ENCODE results near the gene DHX15.

Gene DHX15

GRCh38 chr4:24497221-24497620 lies 87.1 kb downstream of the DHX15 start:
- no peaks in the 10 kb centered on the region for H3K4me1 Mint-ChIP-seq
- peaks cover 2% of the 10 kb centered on the region for H3K9me3 Mint-ChIP-seq
- H3K27ac Mint-ChIP-seq, result no peak overlapping the region
- no peak for ATAC-seq
- no peak overlapping the region for H3K4me3 Mint-ChIP-seq
- H3K36me3 Mint-ChIP-seq, result no peaks in the 10 kb centered on the region
- peaks cover 8% of the 10 kb centered on the region for H3K27me3 Mint-ChIP-seq

DNA sequence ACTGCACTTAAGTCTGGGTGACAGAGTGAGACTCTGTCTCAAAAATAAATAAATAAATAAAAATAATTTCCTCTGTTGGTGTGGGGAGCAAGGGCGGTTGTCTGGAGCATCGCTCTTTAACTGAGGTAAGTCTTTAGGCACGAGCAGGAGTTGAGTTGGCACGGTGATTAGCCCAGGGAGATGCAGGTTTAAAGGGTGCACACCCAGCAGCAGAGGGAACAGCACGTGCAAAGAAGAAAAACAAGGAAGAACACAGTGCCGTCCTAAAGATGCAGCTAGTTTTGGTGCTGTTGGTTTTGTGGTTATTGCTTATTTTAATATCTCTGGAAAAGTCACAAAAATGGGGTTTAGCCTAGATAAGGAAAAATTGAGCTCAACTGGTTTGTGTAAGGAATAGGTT lies 87.8 kb downstream of the DHX15 start:
- no peaks in the 10 kb centered on the region for H3K36me3 Mint-ChIP-seq
- no peak overlapping the region for H3K27ac Mint-ChIP-seq
- ATAC-seq, result no peak
- H3K9me3 Mint-ChIP-seq, result peaks cover 8% of the 10 kb centered on the region
- H3K4me1 Mint-ChIP-seq, result no peaks in the 10 kb centered on the region
- peaks cover 2% of the 10 kb centered on the region for H3K27me3 Mint-ChIP-seq
- H3K4me3 Mint-ChIP-seq, result no peak overlapping the region

- no peak overlapping the region for H3K27ac Mint-ChIP-seq
- ATAC-seq, result no peak
- no peaks in the 10 kb centered on the region for H3K36me3 Mint-ChIP-seq
- H3K4me1 Mint-ChIP-seq, result no peaks in the 10 kb centered on the region
- no peaks in the 10 kb centered on the region for H3K27me3 Mint-ChIP-seq
- no peak overlapping the region for H3K4me3 Mint-ChIP-seq
- H3K9me3 Mint-ChIP-seq, result peaks cover 10% of the 10 kb centered on the region
Observed at GRCh38 chr4:24495388-24495787, 89.0 kb downstream of the DHX15 start.

- no peaks in the 10 kb centered on the region for H3K36me3 Mint-ChIP-seq
- ATAC-seq, result no peak
- no peaks in the 10 kb centered on the region for H3K4me1 Mint-ChIP-seq
- peaks cover 29% of the 10 kb centered on the region for H3K27me3 Mint-ChIP-seq
- H3K4me3 Mint-ChIP-seq, result no peak overlapping the region
- no peak overlapping the region for H3K27ac Mint-ChIP-seq
- peaks cover 10% of the 10 kb centered on the region for H3K9me3 Mint-ChIP-seq
Observed at GRCh38 chr4:24489870-24490269, 94.5 kb downstream of the DHX15 start.

DNA sequence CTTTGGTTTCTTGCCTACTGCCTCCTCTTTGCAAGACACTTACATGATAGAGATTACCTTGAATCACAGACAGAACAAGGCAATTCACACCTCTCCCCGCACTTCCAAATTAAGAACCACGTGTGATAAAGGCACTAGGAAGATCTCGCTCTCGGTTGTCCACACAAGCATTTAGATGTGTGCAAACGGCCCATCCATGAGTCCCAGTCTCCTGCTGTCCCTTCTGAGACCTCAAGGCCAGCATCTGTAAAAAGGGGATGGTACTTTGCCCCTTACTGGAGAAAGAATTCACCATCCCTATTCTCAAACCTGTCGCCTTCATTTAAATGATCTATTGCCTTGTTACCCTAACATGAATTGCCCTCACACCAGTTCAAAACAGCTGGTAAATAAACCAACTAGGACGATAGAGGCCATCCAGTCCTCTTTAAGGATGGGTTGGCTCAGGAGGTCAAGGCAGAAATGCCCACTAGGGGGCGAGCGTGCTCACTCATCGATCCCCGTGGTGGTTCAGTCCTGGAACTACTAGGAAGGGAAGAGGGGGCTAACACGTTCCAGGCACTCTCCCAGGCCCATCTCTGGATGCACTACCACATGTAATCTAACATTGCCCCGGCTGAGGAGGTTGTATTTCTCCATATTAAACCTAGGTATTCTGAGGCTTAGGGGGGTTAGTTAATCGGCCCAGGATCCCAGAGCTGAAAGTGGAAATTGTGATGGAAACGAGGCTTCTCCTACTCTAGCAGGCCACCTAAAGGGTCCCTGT lies 95.8 kb downstream of the DHX15 start:
- Mint-ChIP-seq H3K27ac (no peak overlapping the region), H3K9me3 (peaks cover 10% of the 10 kb centered on the region), H3K36me3 (no peaks in the 10 kb centered on the region), H3K4me1 (no peaks in the 10 kb centered on the region), H3K4me3 (no peak overlapping the region), H3K27me3 (peaks cover 29% of the 10 kb centered on the region)
- peak; percentile 27 for ATAC-seq

DNA sequence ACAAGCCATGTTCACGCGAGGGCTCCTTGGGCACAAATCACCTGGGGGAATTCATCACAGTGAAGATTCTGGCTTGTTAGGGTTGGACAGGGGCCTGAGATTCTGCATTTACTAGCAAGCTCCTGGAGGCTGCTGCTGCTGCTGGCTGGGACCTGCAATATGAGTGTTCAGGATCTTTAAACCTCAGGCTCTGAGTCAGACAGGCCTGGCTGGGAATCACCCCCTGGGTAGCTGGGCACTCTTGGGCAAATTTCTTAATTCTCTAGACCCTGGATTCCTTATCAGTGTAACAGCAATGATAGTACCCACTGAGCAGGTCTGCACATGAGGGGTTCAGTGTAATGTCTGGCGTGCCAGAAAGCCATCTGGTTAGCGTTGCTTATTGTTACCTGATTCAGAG lies 101.5 kb downstream of the DHX15 start:
- no peaks in the 10 kb centered on the region for H3K9me3 Mint-ChIP-seq
- no peak overlapping the region for H3K27ac Mint-ChIP-seq
- no peak for ATAC-seq
- H3K36me3 Mint-ChIP-seq, result no peaks in the 10 kb centered on the region
- no peaks in the 10 kb centered on the region for H3K4me1 Mint-ChIP-seq
- H3K27me3 Mint-ChIP-seq, result peaks cover 53% of the 10 kb centered on the region
- H3K4me3 Mint-ChIP-seq, result no peak overlapping the region

- ATAC-seq, result no peak
- Mint-ChIP-seq H3K36me3 (no peaks in the 10 kb centered on the region), H3K9me3 (no peaks in the 10 kb centered on the region), H3K4me3 (no peak overlapping the region), H3K27ac (no peak overlapping the region), H3K27me3 (peaks cover 71% of the 10 kb centered on the region), H3K4me1 (peaks cover 7% of the 10 kb centered on the region)
Observed at GRCh38 chr4:24477919-24478318, 106.4 kb downstream of the DHX15 start.
